Stimulated activated CD4-positive, alpha-beta T cell treated with anti-CD3 and anti-CD28 coated beads, Interleukin-4, amount 100 ng/mL, for 4 hours (primary cell): ENCODE measurements around the gene CERS2.

Experiments
- DNase-seq, 2 experiments: peaks; one replicate each; pipeline ENCODE4 v3.0.0-alpha.2; 2020

CERS2 gene, protein sequence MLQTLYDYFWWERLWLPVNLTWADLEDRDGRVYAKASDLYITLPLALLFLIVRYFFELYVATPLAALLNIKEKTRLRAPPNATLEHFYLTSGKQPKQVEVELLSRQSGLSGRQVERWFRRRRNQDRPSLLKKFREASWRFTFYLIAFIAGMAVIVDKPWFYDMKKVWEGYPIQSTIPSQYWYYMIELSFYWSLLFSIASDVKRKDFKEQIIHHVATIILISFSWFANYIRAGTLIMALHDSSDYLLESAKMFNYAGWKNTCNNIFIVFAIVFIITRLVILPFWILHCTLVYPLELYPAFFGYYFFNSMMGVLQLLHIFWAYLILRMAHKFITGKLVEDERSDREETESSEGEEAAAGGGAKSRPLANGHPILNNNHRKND

GRCh38 chr1:150974580-150975478 is at the start of gene CERS2:
CERS2 (minus strand) TSS chr1:150974835; CDS start chr1:150969090, 5,745 bp downstream.
- peak; percentile 73 for DNase-seq

- DNase-seq: no peak
These were observed 38.9 kb upstream of the CERS2 start for GRCh38 chr1:151013518-151013917.

GRCh38 chr1:151012684-151013471 is 38.2 kb upstream of the CERS2 start:
- no peak for DNase-seq

DNA sequence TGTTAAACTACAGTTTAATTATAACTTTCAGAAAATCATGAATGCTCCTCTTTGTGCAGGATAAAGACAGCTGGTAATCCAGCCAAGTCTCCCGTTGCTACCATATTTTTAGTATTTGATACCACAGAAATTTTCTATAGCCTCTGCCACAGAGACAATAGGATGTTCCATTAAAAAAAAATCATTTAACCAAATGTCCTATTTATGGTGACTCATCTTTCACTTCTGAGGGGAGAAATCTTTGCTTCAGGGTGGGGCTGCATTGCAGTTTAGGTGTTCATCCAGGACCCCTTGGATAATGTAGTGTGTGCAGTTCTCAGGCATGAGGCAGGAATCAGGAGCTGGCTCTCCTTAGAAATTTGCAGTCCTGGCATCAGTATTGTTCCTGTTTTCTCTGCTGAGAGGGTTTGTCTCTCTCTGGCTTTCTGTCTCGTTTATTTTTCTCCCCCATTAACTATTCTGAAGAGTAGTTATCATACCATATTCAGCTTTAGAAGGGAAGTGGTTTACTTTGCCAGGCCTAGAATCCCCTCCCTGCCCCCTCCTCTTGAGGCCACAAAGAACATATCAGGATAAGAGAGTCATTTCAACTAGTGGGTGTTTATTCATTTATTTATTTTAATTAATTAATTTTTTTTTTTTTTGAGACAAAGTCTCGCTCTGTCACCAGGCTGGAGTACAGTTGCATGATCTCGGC is 36.7 kb upstream of the CERS2 start:
- no peak for DNase-seq

DNA sequence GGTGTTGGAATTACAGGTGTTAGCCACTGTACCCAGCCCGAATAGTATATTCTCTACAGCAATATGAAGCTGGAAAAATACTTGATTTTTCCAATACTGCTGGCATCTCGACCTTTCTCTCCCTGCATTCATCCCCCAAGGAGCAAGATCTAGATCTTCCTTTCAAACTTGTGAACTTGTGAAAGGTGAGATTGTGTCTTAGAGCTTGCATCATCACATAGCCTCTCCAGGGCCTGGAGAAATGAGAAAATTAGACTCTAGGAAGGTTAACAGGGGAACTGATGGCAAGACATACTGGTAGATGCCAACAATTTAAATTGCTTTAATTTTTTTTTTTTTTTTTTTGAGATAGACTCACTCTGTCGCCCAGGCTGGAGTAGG is 35.7 kb upstream of the CERS2 start:
- DNase-seq: no peak

DNA sequence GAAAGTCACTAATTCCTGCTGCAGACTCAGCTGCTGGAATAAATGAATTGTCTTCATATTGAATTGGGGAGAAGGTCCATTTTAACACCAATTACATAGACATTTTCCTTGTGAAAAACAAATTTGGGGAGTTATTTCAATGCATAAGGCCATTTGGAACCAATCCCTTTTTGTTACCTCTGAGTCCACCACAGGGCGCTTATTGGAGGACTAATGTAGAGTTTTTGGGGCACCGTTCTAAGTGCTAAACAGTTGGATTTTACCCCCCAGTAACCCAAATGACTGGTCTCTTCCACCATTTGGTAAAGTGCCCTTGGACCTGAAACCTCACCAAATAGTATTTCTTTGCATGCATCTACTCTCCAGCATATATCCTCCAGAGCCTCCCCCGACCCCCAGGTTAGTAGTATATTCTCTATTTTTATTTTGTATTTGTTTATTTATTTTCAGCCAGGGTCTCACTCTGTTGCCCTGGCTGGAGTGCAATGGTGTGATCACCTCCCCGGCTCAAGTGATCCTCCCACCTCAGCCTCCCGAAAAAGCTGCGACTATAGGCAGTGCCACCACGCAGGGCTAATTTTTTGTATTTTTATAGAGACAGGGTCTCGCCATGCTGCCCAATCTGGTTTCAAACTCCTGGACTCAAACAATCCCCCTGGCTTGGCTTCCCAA is 35.2 kb upstream of the CERS2 start:
- no peak for DNase-seq

DNA sequence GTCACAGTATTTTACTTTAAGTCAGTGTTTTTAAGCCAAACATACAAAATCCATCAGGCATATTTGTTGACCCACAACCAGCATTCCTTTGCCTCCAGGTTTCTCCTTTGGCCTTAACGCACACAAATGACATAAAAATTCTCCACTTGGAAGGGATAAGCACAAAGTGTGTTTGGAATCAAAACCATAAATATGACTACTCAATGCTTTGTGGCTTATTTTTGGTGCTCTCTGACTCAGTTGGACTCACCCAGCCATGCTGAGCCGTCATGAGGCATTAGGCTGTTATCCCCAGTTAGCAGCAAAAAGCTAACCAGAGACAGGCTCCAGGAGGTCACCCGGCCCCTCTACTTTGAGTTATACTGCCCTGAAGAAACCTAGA is 34.6 kb upstream of the CERS2 start:
- no peak for DNase-seq

DNA sequence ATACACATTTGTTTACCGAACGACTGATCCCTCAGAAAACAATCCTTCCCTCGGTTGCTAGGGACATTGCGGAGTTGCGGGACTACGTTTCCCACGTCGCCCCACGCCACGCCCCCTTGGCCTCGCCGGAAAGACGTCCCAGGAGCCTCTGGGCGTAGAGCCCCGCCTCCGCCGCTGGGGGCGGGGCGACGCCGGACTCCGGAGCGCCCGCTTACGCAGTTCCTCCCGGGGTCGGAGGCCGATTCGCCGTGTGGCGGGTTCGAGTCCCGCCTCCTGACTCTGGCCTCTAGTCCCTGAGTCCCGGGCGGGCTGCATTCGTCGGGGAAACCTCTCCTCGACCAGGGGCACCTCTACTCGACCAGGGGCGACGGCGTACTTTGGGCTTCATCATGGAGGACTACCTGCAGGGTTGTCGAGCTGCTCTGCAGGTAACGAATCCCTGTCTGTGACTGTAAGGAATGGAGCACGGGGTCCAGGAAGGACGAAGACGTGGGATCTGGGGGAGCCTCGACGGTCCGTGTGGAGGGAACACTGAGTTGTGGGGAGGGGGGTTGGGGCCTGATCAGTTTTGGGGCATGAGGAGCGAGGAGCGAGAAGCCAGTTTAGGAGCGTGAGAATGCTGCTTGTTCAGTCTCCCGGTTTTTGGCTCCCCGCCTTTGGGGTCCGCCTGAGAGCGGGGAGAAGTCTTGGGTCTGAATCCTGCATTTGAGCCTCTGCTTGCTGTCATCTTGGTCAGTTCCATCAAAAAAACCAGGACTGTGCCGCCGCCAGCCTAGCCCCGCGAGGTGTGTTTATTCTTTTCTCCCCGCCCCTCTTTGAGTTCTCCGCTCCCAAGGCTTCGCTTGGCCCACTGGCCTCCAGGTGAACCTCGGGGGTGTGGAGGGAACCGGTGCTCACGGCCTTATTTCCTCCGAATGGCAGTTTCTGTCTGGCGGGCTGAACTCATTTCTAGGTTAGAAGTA is 33.9 kb upstream of the CERS2 start, which contains the start of gene PRUNE1:
TSS of gene PRUNE1 (plus strand) at position 206 of the 962 bp plus-strand sequence. CDS start at position 390, 184 bp downstream.
- DNase-seq: peak; percentile 92 to 96

DNA sequence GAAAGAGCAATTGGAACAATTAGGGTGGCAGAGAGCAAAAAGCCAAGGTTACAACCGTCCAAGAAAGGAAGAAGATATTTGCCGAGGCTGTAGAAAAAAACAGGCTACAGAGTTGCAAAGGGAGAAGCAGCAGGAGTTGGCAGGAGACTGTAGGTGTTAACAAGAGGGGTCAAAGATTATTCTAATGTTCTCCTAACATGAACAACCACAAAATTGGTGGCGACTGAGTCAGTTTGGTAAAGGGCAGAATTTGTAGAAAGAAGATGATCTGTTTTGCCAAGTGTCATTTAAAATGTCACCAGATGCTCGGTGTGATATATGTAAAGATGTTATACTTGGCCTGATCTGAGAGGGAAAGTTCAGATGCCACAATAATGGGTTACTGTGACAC is 33.2 kb upstream of the CERS2 start:
- DNase-seq: no peak

DNA sequence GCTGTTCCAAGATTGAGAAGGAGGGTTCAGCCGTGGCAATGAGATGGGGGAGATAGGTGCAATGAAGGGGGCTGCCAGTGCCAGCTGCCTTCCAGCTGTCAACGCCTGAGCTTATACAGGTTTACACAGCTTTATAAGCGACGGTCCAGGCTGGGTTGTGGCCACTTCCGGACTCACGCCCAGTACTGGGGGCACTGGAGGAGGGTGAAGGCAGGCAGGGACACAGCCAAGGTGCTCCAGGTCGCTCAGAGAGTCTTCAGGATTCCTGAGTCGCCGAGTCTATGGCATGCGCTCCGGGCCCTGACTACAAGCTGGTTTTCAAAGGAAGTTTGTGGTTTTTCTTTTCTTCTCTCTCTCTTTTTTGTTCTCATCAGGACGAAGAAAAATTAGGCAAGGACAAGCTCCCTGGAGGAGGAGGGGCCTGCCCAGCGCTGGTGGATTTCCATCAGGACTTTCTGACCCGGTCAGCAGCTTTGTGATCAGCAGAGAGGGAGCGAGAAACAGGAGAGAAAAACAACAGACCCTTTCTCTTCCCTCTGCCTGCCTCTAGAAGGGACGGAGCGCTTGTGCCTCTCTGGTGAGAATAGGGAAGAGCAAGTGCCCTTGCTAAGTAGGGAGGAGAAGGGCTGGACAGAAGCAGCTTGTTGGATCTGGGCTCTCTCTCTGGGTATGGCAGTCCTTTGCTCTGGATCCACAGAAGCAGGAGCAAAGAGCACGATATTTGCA is 31.9 kb upstream of the CERS2 start, which contains the start of gene MINDY1:
TSS of gene MINDY1 (minus strand) at position 576 of the 726 bp plus-strand sequence. CDS start 4,285 bp downstream, outside the sequence.
- no peak for DNase-seq

DNA sequence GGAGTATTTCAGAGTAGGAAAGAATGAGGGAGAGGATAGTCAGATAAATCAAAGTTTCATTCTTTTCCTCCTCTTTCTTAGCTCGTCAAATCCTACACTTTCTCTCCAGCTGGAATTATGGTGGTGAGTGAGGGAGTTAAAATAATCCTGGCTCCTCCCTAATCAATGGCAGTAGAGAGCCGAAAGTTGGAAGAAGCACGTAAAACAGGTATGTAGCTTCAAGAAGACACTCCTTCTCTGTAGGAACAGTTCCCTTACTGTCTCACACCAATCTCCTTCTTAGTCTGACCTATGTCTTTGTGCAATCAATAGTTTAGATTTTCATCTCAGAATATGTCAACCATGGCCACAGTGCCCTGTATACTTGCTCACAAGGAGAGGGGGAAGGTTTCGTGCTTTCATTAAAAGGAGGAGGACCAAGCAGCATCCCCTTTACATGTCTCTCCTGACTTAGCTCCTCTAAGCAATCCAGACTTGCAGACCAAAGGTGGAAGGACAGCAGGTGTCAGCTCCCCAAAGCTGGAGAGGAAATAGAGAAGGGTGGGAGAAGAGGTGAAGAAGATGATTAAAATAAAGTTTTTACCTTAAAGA is 31.2 kb upstream of the CERS2 start:
- DNase-seq: no peak

- no peak for DNase-seq
These were observed 28.5 kb upstream of the CERS2 start for GRCh38 chr1:151003180-151003579.

DNA sequence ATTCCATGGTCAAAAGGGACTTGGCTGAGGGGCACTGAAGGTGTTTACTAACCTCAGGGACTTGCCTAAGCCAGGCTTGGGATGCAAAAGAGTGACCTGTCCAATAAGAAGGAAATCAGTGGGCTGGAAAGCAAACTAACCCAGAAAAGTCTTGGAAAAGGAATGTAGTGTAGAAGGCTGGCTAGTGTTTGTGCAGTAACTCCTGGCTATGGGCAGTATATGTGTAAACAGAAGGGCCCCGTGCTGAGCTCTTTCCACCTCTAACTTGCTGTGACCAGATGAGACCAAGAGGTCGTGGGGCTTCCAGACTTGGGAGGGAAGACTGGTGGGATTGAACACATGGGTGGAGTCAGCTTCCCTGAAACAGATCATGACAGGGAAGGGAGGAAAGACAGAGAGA is 28.0 kb upstream of the CERS2 start:
- DNase-seq: no peak

- no peak for DNase-seq
These were observed 27.4 kb upstream of the CERS2 start for GRCh38 chr1:151002051-151002450.

DNA sequence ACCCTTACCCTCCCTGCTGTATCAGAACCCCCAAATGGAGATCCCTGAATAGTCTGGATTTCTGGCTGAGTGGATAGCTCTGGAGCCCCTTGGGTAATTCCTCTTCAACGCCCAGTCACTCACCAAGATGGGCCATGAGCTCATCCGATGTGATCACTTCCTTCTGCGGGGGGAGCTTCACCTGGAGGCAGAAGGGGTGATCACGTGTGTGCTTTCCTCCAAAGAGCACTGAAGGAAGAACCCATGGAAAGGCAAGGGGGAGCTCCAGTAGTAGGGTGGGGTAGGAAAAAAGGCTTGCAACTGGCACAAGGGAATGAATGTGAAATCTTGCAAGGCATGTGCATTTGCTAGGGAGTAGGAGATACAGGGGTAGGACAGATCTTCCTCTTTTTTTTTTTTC is 27.0 kb upstream of the CERS2 start:
- DNase-seq: no peak

DNA sequence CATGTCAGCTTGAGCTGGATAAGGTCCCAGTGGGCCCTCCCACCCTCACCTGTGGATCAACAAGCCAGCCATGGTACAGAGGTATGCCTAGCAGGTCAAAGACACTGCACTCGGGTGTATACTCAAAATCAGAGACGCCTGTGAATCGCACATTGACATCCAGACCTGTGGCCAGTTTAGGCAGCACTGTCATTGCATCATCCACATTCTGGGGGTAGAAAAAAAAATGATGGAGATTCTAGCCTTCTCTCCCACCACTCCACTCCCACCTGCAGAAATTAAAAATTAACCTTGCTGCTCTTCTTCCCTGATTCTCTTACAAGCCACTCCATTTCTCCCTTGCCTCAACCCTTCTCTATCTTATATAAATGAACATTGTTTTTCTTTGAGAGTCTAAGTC is 25.8 kb upstream of the CERS2 start:
- no peak for DNase-seq

- no peak for DNase-seq
These were observed 25.3 kb upstream of the CERS2 start for GRCh38 chr1:150999926-151000325.

- peak in 1 of 2 experiments; percentile 19 for DNase-seq
These were observed 24.5 kb upstream of the CERS2 start for GRCh38 chr1:150999051-150999674.

- DNase-seq: no peak
These were observed 23.3 kb upstream of the CERS2 start for GRCh38 chr1:150997949-150998348.
